MM.1S (cell line): ENCODE measurements around the gene RBMS3.

Source experiments
- DNase-seq: peaks from one replicate; pipeline ENCODE4 v3.0.0-alpha.2; 2015
- H2AFZ ChIP-seq: fragments of 300-600 bp; sonication (generic); 2 replicates; pipeline ENCODE4 v1.6.0; 2016; ENCODE audit warnings: antibody characterized with exemption, low read length
- H3F3A ChIP-seq: fragments of 300-600 bp; sonication (generic); 2 replicates; pipeline ENCODE4 v1.6.1; 2016; ENCODE audit warnings: mild to moderate bottlenecking, antibody characterized with exemption, low read length, moderate library complexity, mixed read lengths; ENCODE audit not compliant: insufficient read depth
- H3K27ac ChIP-seq: fragments of 300-600 bp; sonication (generic); 2 replicates; pipeline ENCODE4 v1.5.1; 2016; ENCODE audit warnings: mild to moderate bottlenecking, low read length
- H3K27me3 ChIP-seq: fragments of 300-600 bp; sonication (generic); replicated peaks from 2 replicates; pipeline ENCODE4 v1.6.0; 2016; ENCODE audit warnings: low read length; ENCODE audit not compliant: insufficient read depth
- H3K36me3 ChIP-seq: fragments of 300-600 bp; sonication (generic); replicated peaks from 2 replicates; pipeline ENCODE4 v1.6.1; 2016; ENCODE audit warnings: mild to moderate bottlenecking, low read length, mixed read lengths; ENCODE audit not compliant: insufficient read depth
- H3K4me1 ChIP-seq: fragments of 300-600 bp; sonication (generic); 2 replicates; pipeline ENCODE4 v1.6.1; 2016; ENCODE audit warnings: low read length, mixed read lengths
- H3K4me2 ChIP-seq: fragments of 300-600 bp; sonication (generic); 2 replicates; pipeline ENCODE4 v1.6.0; 2016; ENCODE audit warnings: low read depth, low read length
- H3K4me3 ChIP-seq: fragments of 300-600 bp; sonication (generic); 2 replicates; pipeline ENCODE4 v1.5.1; 2016; ENCODE audit warnings: low read length, mixed read lengths
- H3K79me2 ChIP-seq: fragments of 300-600 bp; sonication (generic); 2 replicates; pipeline ENCODE4 v1.6.1; 2016; ENCODE audit warnings: mixed run types, low read length, mixed read lengths
- H3K9ac ChIP-seq: fragments of 300-600 bp; sonication (generic); 2 replicates; pipeline ENCODE4 v1.6.1; 2016; ENCODE audit warnings: low read length, mixed read lengths
- H3K9me2 ChIP-seq: fragments of 300-600 bp; sonication (generic); replicated peaks from 2 replicates; pipeline ENCODE4 v1.6.1; 2016; ENCODE audit warnings: mild to moderate bottlenecking, low read length, mixed read lengths; ENCODE audit not compliant: insufficient read depth
- H3K9me3 ChIP-seq: fragments of 300-600 bp; sonication (generic); replicated peaks from 2 replicates; pipeline ENCODE4 v1.6.1; 2016; ENCODE audit warnings: mild to moderate bottlenecking, low read length, mixed read lengths; ENCODE audit not compliant: insufficient read depth
- H4K20me1 ChIP-seq: fragments of 300-600 bp; sonication (generic); 2 replicates; pipeline ENCODE4 v1.6.1; 2016; ENCODE audit warnings: mild to moderate bottlenecking, low read length, moderate library complexity, mixed read lengths; ENCODE audit not compliant: insufficient read depth
- CTCF ChIP-seq: fragments of 300-600 bp; sonication (generic); IDR thresholded peaks from 2 replicates; pipeline ENCODE4 v1.5.1; 2016; ENCODE audit warnings: antibody characterized with exemption, low read length, mixed read lengths
- EZH2 ChIP-seq: fragments of 300-600 bp; sonication (generic); optimal IDR thresholded peaks from 2 replicates; pipeline ENCODE3; 2017; ENCODE audit warnings: low read depth, mild to moderate bottlenecking, antibody characterized with exemption, low read length, mixed read lengths
- EZH2phosphoT487 ChIP-seq: fragments of 300-600 bp; sonication (generic); IDR thresholded peaks from 2 replicates; pipeline ENCODE4 v1.6.1; 2018; ENCODE audit warnings: antibody characterized with exemption, low read length

Gene RBMS3

GRCh38 chr3:29694783-29695182 is 413.9 kb downstream of the RBMS3 start:
- no peak overlapping the region for H2AFZ ChIP-seq

GRCh38 chr3:29695201-29695600 is 414.3 kb downstream of the RBMS3 start:
- Histone ChIP-seq H3K27ac (no peak overlapping the region), H3K27me3 (no peaks in the 10 kb centered on the region), H3K4me1 (no peaks in the 10 kb centered on the region), H3K4me3 (no peak overlapping the region), H2AFZ (no peak overlapping the region), H3F3A (no peaks in the 10 kb centered on the region), H3K9me3 (no peaks in the 10 kb centered on the region), H4K20me1 (no peaks in the 10 kb centered on the region), H3K9me2 (no peaks in the 10 kb centered on the region), H3K36me3 (no peaks in the 10 kb centered on the region), H3K4me2 (no peak overlapping the region), H3K79me2 (no peaks in the 10 kb centered on the region), H3K9ac (no peak overlapping the region)
- TF ChIP-seq EZH2phosphoT487 (no peak), EZH2 (no peak), CTCF (no peak)
- no peak for DNase-seq

More at GRCh38 chr3:29694783-29695182, 413.9 kb downstream of the RBMS3 start:
- no peak for DNase-seq
- no peaks in the 10 kb centered on the region for H3K27me3 ChIP-seq
- no peaks in the 10 kb centered on the region for H3K4me1 ChIP-seq
- H3K4me2 ChIP-seq, result no peak overlapping the region
- no peaks in the 10 kb centered on the region for H3K79me2 ChIP-seq
- H3K27ac ChIP-seq, result no peak overlapping the region
- H3K9me2 ChIP-seq, result no peaks in the 10 kb centered on the region
- no peak overlapping the region for H3K9ac ChIP-seq
- TF ChIP-seq EZH2, result no peak
- no peak for TF ChIP-seq CTCF
- no peak for TF ChIP-seq EZH2phosphoT487
- H3F3A ChIP-seq, result no peaks in the 10 kb centered on the region
- H3K9me3 ChIP-seq, result no peaks in the 10 kb centered on the region
- no peaks in the 10 kb centered on the region for H4K20me1 ChIP-seq
- H3K36me3 ChIP-seq, result no peaks in the 10 kb centered on the region
- no peak overlapping the region for H3K4me3 ChIP-seq

- H2AFZ ChIP-seq, result no peak overlapping the region
- no peak overlapping the region for H3K9ac ChIP-seq
- no peak overlapping the region for H3K27ac ChIP-seq
- no peaks in the 10 kb centered on the region for H3K9me2 ChIP-seq
- H3K79me2 ChIP-seq, result no peaks in the 10 kb centered on the region
- H3K27me3 ChIP-seq, result no peaks in the 10 kb centered on the region
- no peak overlapping the region for H3K4me3 ChIP-seq
- no peak for DNase-seq
- no peaks in the 10 kb centered on the region for H3K9me3 ChIP-seq
- H4K20me1 ChIP-seq, result no peaks in the 10 kb centered on the region
- TF ChIP-seq EZH2phosphoT487 (no peak), CTCF (no peak), EZH2 (no peak)
- H3K36me3 ChIP-seq, result no peaks in the 10 kb centered on the region
- H3F3A ChIP-seq, result no peaks in the 10 kb centered on the region
- H3K4me2 ChIP-seq, result no peak overlapping the region
- H3K4me1 ChIP-seq, result no peaks in the 10 kb centered on the region
Observed at GRCh38 chr3:29695643-29696198, 414.9 kb downstream of the RBMS3 start.
